ENCODE results near the gene LRIG1. TPM values are rescaled to one million over a fixed set of nuclear protein-coding genes. Genes with fewer than 3 reads are reported as not detected.
"Not testable (repeated sequence)": the region's sequence is repeated elsewhere in the genome, so short reads cannot be mapped to it uniquely, and the experiment has no call there.

The LRIG1 gene
- total RNA-seq, 1 experiment from 2014 or later = 4.8 TPM

GRCh38 chr3:66439666-66440344, 61.0 kb downstream of the LRIG1 start:
- in situ Hi-C loops (cut with HindIII; ENCODE audit: low pct_unique_long_range_greater_than_20kb, low sequenced_read_pairs) = no loop called here
- DNase-seq (ENCODE audit: low read depth, low spot score) = no peak

GRCh38 chr3:66438046-66438445, 62.8 kb downstream of the LRIG1 start:
- in situ Hi-C loops (cut with HindIII; ENCODE audit: low pct_unique_long_range_greater_than_20kb, low sequenced_read_pairs) = no loop called here
- DNase-seq (ENCODE audit: low read depth, low spot score) = no peak

GRCh38 chr3:66437341-66437929, 63.4 kb downstream of the LRIG1 start:
- in situ Hi-C loops (cut with HindIII; ENCODE audit: low pct_unique_long_range_greater_than_20kb, low sequenced_read_pairs) = no loop called here
- DNase-seq (ENCODE audit: low read depth, low spot score) = no peak

GRCh38 chr3:66435989-66436388, 64.8 kb downstream of the LRIG1 start:
- in situ Hi-C loops (cut with HindIII; ENCODE audit: low pct_unique_long_range_greater_than_20kb, low sequenced_read_pairs) = no loop called here

GRCh38 chr3:66434726-66435125, 66.1 kb downstream of the LRIG1 start:
- in situ Hi-C loops (cut with HindIII; ENCODE audit: low pct_unique_long_range_greater_than_20kb, low sequenced_read_pairs) = no loop called here
- DNase-seq (ENCODE audit: low read depth, low spot score) = no peak

More at GRCh38 chr3:66435989-66436388, 64.8 kb downstream of the LRIG1 start:
- no peak for DNase-seq (ENCODE audit: low read depth, low spot score)

GRCh38 chr3:66433522-66433782, 67.4 kb downstream of the LRIG1 start:
- in situ Hi-C loops (cut with HindIII; ENCODE audit: low pct_unique_long_range_greater_than_20kb, low sequenced_read_pairs) = no loop called here
- no peak for DNase-seq (ENCODE audit: low read depth, low spot score)

- no peak for DNase-seq (ENCODE audit: low read depth, low spot score)
- in situ Hi-C loops (cut with HindIII; ENCODE audit: low pct_unique_long_range_greater_than_20kb, low sequenced_read_pairs) = no loop called here
Measured at GRCh38 chr3:66432767-66433521, 67.9 kb downstream of the LRIG1 start.

- in situ Hi-C loops (cut with HindIII; ENCODE audit: low pct_unique_long_range_greater_than_20kb, low sequenced_read_pairs) = no loop called here
- DNase-seq (ENCODE audit: low read depth, low spot score) = no peak
Measured at GRCh38 chr3:66432041-66432766, 68.6 kb downstream of the LRIG1 start.

- in situ Hi-C loops (cut with HindIII; ENCODE audit: low pct_unique_long_range_greater_than_20kb, low sequenced_read_pairs) = no loop called here
- peak; percentile 30 for DNase-seq (ENCODE audit: low read depth, low spot score)
Measured at GRCh38 chr3:66431494-66431893, 69.3 kb downstream of the LRIG1 start.

- in situ Hi-C loops (cut with HindIII; ENCODE audit: low pct_unique_long_range_greater_than_20kb, low sequenced_read_pairs) = no loop called here
- no peak for DNase-seq (ENCODE audit: low read depth, low spot score)
Measured at GRCh38 chr3:66430876-66431275, 69.9 kb downstream of the LRIG1 start.

GRCh38 chr3:66428733-66429132, 72.1 kb downstream of the LRIG1 start:
- peak; percentile 92 for DNase-seq (ENCODE audit: low read depth, low spot score)
- in situ Hi-C loops (cut with HindIII; ENCODE audit: low pct_unique_long_range_greater_than_20kb, low sequenced_read_pairs) = no loop called here

- DNase-seq (ENCODE audit: low read depth, low spot score) = no peak
- in situ Hi-C loops (cut with HindIII; ENCODE audit: low pct_unique_long_range_greater_than_20kb, low sequenced_read_pairs) = no loop called here
Measured at GRCh38 chr3:66427951-66428474, 72.8 kb downstream of the LRIG1 start.

- DNase-seq (ENCODE audit: low read depth, low spot score) = no peak
- in situ Hi-C loops (cut with HindIII; ENCODE audit: low pct_unique_long_range_greater_than_20kb, low sequenced_read_pairs) = no loop called here
Measured at GRCh38 chr3:66427352-66427751, 73.5 kb downstream of the LRIG1 start.

- in situ Hi-C loops (cut with HindIII; ENCODE audit: low pct_unique_long_range_greater_than_20kb, low sequenced_read_pairs) = no loop called here
- DNase-seq (ENCODE audit: low read depth, low spot score) = no peak
Measured at GRCh38 chr3:66426135-66426534, 74.7 kb downstream of the LRIG1 start.

- in situ Hi-C loops (cut with HindIII; ENCODE audit: low pct_unique_long_range_greater_than_20kb, low sequenced_read_pairs) = no loop called here
- no peak for DNase-seq (ENCODE audit: low read depth, low spot score)
Measured at GRCh38 chr3:66425576-66426114, 75.2 kb downstream of the LRIG1 start.

- DNase-seq (ENCODE audit: low read depth, low spot score) = no peak
- in situ Hi-C loops (cut with HindIII; ENCODE audit: low pct_unique_long_range_greater_than_20kb, low sequenced_read_pairs) = no loop called here
Measured at GRCh38 chr3:66425032-66425431, 75.8 kb downstream of the LRIG1 start.

GRCh38 chr3:66423791-66424190, 77.0 kb downstream of the LRIG1 start:
- no peak for DNase-seq (ENCODE audit: low read depth, low spot score)

GRCh38 chr3:66421893-66422292, 78.9 kb downstream of the LRIG1 start:
- DNase-seq (ENCODE audit: low read depth, low spot score); in situ Hi-C loops (cut with HindIII; ENCODE audit: low pct_unique_long_range_greater_than_20kb, low sequenced_read_pairs): not testable (repeated sequence)

More at GRCh38 chr3:66423791-66424190, 77.0 kb downstream of the LRIG1 start:
- in situ Hi-C loops (cut with HindIII; ENCODE audit: low pct_unique_long_range_greater_than_20kb, low sequenced_read_pairs) = no loop called here

Measured in SK-MEL-5 (cell line).